Embryonic facial prominence (tissue), 1 donor: Measurements from ENCODE around the gene HRH2.

Experiments
- DNase-seq: peaks from one replicate; pipeline ENCODE4 v3.0.0-alpha.2; 2016; ENCODE audit errors: extremely low spot score

Gene HRH2

DNA sequence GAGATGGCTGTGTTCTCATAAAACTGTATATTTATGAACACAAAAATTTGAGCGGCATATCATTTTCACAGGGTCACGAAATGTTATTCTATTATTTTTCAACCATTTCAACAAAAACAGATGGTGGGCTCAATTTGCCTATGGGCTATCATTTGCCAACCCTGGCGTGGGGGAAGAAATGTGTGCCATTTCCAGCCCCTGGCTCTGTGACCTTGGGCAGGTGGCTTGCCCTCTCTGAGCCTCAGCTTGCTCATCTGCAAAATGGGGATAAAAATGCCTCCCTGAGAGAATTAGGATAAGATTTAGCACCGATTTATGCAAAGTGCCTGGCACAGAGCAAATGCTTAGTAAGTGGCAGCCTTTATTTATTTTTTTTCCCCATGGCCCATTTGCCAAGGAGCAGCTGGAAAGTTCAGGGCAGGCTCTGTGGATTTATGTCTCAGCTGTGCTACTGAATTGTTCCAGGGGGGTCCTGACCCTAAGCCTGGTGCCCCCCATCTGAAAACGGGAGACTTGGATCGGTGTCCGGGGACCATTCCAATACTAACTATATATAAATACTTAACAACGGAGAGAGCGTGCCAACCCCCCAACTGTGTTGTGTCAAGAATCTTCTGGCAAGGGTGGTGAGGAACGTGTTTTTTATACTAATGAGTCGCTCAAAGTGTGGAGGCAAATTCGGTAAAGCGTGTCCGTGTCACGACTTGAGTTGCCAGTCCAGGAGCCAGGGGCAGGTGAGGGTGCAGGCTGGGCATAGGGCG is 34.5 kb downstream of the HRH2 start:
- no peak for DNase-seq

GRCh38 chr5:175692996-175693710 is 35.3 kb downstream of the HRH2 start:
- no peak for DNase-seq

GRCh38 chr5:175693741-175694140 is 35.9 kb downstream of the HRH2 start:
- no peak for DNase-seq

DNA sequence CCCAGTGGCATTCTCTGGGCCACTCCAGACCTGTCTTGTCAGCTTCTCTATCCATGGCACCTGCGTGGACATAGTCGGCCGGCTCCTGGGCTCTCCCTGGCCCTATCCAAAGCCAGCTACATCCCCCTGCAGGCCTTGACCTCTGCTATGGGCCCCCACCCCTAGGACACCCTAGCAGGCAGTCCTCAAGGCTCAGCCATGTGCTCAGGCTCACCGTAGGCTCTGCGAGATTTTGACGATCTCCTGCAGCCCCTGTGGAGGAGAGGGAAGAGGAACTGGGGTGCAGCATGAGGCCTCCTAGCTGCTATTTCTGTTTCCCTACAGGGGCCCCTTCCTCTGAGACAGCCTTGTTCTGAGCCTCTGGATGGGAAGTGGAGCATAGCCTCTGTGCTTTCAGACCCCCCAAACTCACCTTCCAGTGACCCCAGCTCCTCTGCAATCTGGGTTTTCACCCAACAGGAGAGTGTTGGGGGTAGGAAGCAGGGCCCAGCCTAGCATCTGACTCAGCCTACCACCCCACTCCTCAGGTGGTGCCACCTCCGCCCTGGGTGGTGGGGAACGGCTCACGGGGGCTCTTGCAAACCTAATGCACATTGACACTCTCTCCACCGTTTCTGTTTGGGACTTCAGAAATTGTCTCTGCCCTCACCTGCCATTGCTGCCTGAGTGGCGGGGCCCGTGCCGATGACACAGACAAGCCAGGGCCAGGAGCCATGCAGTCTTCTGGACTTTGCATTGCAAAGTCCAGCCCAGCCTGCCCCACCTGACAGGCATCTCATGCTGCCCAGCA is 36.7 kb downstream of the HRH2 start:
- DNase-seq = peak; percentile 31

DNA sequence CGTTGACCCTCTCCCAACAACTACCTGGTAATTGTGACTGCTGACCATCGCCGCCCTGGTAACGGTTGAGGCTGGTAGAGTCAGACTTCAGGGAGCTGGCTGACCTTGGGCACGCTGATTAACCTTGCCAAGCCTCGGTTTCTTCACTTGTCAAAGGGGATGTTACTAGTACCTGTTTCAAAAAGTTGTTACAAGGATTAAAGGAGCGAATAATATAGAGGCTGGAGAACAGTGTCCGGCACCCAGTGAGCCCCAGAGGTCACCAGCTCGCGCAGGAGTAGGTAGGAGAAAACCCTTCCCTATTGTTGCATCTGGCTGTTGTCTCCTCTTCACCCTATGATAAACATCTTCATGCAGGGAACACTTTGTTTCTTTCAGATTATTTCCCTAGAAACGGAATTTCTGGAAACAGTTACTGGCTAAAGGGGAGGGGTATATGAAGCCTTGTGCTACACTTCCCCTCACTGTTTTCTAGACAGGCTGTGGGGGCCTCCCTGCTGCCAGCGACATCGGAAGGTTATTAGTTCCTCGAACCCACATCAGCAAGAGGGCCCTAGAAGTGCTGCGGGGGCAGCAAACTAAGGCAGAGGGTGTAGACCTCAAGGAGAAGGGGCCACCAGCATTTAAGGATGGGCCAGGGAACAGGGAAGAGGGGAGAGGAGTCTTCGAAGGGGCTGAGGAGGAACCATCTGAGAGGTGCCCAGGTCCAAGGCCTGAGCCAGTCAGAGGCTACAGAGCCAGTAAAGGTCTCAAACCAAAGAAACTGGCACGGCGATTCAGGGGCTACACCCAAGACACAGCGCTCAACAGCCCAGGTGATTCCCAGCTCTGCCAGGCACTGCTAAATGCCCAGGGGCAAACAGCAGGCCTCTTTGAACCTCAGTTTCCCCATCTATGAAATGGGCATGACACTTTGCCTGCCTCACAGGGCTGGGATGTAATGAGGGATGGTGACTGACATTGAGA is 37.6 kb downstream of the HRH2 start:
- peak; percentile 14 for DNase-seq

DNA sequence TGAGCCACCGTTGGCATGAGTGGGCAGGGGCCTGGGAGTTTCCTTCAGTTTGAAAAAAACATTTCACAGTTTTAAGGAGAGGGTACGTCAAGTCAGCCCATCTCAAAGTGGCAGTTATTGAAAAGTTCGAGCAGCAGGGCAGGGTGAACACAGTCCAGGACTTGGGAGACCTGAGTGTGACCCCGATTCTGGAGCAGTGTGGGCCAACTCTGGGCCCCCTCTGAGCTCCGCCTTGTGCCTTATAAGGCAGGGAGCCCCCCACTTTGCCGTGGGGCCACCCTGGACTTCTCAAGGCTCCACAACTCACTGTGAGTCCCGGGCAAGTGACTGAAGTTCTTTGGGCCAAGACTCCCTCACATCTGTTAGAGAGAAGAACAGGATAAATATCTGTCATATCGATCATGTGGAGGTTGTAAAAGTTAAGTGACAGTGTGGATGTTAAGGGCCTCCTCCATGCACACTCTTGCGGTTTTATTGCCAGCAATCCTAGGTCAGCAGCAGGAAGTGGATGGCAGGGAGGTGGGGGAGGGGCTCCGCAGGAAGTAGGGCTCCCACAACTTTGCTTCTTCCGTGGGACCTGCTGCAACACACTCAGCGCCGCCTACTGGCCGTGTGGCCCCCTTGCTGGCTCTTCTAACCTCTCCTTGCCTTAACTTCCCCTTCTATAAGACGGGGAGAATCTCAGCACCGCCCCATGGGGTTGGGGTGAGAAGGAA is 38.4 kb downstream of the HRH2 start:
- DNase-seq = no peak

GRCh38 chr5:175696855-175697198 is 39.0 kb downstream of the HRH2 start:
- no peak for DNase-seq

GRCh38 chr5:175697846-175698245 is 40.0 kb downstream of the HRH2 start:
- DNase-seq = no peak

GRCh38 chr5:175698401-175699115 is 40.7 kb downstream of the HRH2 start:
- DNase-seq = no peak

DNA sequence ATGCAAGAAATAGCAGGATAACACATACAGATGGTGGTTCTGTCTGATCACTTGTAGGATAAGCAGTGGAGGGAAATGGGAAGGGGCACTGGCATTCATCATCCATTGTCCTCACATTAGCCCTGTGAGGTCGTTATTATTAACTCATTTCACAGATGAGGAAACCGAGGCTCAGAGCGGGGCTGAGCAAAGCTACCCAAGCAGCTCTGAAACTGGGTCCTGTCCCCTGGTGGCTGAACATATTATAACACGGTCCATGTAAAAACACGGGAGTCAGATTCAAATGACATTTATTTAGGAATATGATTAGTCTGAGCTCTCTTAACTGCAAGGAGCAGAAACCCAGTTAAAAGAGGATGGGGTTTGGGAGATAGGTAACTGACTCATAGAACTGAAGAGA is 43.1 kb downstream of the HRH2 start:
- no peak for DNase-seq

GRCh38 chr5:175701797-175702196 is 43.9 kb downstream of the HRH2 start:
- no peak for DNase-seq

DNA sequence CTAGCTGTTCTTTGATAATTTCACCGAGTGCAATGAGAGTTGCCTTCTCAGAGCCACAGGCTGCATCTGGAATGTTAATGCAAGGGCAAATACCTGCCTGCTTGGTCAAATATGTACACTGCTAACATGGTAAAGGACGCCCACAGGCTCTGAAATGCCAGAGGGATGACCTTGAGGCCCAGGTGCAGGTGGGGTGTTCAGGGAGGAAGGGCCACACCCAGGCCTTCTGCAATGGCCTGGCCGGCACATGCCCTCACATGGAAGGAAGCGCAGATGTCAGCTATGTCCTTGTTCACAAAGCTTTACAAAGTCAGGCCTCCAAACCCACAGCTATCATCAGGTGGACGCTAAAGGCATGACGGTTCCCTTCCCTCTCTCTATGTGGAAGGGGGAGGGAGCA is 48.6 kb downstream of the HRH2 start:
- no peak for DNase-seq

DNA sequence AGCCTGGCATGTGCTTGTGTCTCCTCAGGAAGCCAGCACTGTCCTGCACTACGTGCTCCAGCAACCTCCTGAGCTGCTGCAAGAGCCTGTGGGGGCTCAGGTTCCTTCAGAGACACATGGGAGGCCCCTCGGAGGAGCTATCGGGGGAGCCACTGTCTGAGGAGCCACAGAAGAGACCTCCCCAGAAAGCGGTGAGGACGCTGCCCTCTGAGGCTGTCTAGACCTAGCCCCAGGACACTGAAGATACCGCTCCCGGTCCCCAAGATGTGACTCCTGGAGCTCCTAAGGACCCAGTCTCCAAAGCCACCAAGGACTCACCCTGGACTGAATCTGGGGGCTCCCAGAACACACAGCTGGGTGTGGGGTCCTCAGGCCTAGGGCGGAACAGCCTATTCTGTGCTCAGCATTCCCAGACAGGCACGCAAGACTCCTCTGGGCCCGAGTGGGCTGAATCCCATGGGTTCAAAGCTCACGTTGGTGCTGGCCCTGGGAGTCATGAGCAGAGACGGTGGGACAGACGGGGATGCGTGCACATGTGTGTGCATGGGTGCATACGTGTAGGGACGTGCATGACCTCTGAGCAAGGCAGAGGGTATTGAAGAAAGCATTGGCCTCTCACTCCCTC is 50.0 kb downstream of the HRH2 start:
- no peak for DNase-seq

DNA sequence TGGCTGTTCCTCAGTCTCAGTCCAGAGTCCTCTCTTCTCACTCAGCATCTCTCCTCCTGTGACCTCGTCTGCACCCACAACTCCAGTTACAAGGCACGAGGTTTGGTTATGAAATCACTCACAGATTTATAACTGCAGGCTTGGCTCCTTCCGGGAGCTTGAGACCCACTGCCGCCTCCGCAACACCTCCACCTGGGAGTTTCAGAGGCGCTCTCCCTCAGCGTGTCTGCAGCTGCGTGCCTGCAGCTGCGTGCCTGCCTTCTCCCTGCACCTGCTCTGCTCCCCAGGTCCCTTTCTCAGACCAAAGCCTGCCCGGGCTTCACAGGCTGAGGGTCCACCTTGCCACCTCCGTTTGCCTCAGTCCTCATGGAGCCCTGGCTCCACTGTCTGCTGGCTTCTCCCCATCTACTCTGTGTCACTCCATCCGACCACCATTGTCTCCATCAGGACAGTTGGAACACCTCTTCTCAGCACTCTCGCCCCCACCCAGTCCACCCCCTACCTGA is 51.5 kb downstream of the HRH2 start:
- DNase-seq = no peak

- DNase-seq = no peak
Observed at GRCh38 chr5:175710326-175710725, 52.5 kb downstream of the HRH2 start.

DNA sequence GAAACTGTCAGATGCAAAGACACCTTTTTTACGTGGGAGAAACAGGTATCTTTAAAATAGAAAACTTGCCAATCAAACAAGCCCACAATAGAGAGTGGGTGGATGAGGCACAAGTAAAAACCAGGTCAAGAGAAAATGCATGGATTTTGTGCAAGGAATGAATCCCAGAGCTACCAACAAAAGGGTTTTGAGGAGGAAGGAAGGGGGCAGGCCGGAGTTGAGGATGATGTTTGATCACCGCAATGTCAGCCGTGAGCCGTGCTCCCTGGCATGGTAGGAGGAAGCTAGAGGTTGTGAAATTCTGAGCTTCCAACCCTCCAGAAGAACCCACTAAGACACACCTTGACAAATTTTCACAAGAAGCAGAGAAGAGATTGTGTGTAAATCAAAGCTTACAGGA is 53.2 kb downstream of the HRH2 start:
- no peak for DNase-seq

GRCh38 chr5:175711472-175712312 is 53.8 kb downstream of the HRH2 start:
- no peak for DNase-seq

- no peak for DNase-seq
Observed at GRCh38 chr5:175712313-175712680, 54.4 kb downstream of the HRH2 start.

- no peak for DNase-seq
Observed at GRCh38 chr5:175712681-175713085, 54.8 kb downstream of the HRH2 start.
